Measurements from ENCODE around the gene VWA1.
A peak's percentile ranks its signal among the peaks of the same experiment; 100 is the strongest.
"Not testable (repeated sequence)": the region's sequence is repeated elsewhere in the genome, so short reads cannot be mapped to it uniquely, and the experiment has no call there.

Gene VWA1

DNA sequence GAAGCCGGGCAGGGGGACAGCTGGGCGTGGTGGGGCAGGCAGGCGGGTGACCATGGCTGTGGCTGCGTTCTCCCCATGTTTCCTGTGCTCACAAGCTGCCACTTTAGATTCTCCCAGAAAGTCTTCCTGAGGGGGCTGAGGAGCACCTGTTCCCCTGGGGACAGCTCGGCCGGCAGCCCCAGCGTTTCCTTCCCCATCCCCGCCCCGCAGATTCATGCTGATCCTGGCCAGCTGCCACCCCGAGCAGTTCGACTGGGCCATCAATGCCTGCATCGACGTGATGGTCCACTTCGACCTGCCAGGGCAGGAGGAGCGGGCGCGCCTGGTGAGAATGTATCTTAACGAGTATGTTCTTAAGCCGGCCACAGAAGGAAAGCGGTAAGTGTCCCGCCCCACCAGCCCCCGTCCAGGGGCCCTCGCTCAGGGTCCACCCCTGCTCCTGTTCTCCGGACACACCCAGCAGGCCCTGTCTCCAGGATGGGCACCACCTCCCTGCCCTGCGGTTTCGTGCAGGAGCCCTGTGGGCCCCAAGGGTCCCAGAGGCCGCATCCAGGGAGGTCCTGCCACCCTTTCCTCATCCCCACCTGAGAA, 25.1 kb downstream of the VWA1 start:
- DNase-seq, result no peak

DNA sequence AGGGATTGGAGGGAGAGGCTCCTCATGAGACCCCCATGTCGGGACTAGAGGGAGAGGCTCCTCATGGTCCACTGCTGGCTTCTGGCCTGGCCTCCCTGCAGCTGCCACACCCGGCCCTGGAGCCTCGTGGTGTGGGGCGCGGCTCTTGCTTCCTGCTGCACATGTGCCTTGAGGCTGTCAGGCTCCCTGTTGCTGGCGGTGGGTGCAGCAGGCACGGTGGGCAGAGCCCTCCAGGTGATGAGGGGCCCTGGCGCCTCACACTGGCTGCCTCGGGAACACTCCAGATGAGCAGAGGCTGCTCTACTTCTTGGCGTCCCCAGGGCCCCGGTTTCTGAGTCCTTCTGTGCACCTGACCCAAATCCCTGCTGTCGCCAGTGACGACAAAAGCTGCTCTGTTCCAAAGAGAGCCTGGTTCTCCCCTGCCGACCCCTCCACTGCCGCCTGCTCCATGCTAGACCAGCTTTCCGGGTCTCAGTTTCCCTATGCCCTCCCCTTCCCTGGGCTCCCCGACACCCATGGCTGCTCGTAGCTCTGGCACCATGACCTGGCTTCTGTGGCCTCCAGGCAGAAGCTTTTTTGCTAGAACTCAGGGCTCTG, 26.3 kb downstream of the VWA1 start:
- DNase-seq, result no peak

DNA sequence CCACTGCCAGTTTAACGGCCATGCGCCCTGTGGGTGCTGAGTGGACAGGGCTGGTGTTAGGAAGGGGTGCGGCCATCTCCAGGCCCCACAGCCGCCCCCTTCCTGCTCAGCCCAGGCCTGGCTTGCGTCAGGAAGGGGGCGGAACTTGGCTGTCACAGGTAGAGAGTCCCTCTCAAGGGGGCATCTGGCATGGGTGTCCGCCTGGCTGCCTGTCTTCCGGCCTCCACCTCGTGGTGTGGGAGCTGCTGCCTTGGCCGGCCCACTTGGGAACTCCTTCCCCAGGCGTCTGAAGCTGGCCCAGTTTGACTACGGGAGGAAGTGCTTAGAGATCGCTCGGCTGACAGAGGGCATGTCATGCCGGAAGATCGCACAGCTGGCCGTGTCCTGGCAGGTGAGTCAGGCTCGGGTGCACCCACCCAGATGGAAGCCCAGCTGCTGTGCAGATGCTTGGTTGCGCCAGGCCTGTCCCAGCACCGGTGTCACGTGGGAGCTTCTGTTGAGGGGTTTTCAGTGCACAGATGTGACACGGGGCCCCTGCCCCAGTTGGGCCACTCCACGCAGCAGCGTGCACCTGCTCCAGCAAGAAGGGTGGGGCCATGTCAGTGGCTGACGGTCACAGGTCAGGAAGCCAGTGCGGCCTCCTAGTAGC, 27.0 kb downstream of the VWA1 start:
- no peak for DNase-seq

DNA sequence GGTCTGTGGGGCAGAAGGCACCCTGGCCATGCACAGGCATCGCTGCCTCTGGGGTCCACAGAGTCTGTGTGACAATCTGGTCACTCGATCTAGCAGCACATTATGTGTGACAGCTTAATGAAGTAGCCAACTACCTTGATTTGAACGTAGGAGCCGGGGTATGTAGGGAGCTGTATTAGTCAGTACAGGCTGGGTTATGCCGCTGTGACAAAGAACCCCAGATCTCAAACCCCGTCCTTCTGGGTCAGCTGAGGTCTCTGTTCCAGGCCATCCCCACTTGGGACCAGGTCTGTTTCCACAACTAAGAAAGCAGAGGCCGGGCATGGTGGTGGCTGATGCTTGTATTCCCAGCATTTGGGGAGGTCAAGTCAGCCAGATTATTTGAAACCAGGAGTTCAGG, 27.8 kb downstream of the VWA1 start:
- no peak for DNase-seq

DNA sequence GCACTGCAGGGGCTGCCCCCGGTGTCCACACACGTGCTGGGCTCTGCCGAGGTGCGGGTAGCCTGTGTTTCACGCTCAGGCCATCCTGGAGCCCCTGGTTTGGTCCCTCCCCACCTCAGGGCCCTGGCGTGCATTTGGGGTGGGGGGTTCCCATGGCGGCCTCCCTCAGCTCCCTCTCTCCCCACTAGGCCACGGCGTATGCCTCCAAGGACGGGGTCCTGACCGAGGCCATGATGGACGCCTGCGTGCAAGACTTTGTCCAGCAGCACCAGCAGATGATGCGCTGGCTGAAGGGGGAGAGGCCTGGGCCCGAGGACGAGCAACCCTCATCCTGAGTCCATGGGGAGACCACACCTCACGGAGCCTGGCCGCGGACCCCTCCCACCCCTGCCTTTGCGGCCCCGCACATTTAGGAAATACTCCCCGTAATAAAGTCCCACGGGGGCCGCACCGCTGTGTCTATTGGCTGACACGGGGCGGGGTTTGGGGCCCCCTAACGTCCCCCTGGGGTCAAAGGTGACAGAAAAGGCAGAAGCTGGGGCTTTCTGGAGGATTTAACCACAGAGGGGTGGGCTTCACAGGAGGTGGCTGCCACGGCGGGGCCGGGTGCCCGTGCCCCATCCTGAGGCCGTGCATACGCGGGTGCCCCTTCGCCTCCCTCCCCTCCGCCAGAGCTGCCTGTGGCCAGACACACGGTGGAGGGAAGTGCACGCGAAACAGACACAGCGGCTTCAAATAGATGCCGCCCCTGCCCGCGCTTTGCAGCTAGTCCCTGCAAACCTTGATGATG, 32.9 kb downstream of the VWA1 start:
- DNase-seq, result not testable (repeated sequence)

DNA sequence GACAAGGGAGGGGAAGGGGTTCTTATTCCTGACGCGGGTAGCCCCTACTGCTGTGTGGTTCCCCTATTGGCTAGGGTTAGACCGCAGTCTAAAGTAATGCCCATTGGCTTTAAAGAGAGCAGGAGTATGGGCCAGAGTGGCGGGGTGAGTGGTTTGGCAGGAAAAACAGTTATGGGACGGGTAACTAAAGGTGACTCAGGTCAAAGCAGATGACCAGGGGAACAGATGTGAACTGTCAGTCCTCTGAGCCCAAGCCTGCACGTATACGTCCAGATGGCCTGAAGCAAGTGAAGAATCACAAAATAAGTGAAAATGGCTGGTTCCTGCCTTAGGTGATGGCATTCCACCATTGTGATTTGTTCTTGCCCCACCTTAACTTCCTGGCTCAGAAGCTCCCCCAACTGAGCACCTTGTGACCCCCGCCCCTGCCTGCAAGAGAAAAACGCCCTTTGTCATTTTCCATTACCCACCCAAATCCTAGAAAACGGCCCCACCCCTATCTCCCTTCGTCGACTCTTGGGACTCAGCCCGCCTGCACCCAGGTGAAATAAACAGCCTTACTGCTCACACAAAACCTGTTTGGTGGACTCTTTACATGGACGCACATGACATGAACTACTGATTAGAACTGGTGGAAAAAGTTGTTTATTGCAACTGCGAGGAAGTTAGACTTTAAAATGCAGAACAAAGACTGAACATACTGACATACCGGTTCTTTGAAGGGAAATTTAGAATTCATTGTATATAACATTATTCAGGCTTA, 35.3 kb downstream of the VWA1 start:
- DNase-seq, result peak; percentile 2

DNA sequence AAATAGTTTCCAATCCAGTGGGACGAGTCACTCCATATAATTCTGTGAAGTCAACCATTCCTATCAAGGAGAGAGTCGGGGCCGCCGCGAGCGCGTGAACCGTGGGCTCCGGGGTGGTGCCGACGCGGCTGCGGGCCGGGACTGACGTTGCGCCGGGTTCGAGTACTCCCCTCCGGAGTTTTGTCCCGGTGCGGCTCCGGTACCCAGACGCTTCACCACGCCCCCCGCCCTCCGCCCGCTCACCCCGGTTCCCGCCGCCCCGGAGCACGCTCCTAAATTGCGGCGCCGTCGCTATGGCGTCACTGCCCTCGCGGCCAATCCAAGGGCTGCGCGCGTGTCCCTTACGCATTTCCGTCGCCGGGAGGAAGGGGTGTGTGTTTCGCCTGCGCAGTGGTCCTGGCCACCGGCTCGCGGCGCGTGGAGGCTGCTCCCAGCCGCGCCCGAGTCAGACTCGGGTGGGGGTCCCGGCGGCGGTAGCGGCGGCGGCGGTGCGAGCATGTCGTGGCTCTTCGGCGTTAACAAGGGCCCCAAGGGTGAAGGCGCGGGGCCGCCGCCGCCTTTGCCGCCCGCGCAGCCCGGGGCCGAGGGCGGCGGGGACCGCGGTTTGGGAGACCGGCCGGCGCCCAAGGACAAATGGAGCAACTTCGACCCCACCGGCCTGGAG, 36.0 kb downstream of the VWA1 start, which contains the start of gene ATAD3B:
Gene ATAD3B, plus strand, starts transcription at position 377 of the 664 bp plus-strand sequence. Its CDS starts 120 bp downstream, at position 497.
- DNase-seq, result peak; percentile 96

DNA sequence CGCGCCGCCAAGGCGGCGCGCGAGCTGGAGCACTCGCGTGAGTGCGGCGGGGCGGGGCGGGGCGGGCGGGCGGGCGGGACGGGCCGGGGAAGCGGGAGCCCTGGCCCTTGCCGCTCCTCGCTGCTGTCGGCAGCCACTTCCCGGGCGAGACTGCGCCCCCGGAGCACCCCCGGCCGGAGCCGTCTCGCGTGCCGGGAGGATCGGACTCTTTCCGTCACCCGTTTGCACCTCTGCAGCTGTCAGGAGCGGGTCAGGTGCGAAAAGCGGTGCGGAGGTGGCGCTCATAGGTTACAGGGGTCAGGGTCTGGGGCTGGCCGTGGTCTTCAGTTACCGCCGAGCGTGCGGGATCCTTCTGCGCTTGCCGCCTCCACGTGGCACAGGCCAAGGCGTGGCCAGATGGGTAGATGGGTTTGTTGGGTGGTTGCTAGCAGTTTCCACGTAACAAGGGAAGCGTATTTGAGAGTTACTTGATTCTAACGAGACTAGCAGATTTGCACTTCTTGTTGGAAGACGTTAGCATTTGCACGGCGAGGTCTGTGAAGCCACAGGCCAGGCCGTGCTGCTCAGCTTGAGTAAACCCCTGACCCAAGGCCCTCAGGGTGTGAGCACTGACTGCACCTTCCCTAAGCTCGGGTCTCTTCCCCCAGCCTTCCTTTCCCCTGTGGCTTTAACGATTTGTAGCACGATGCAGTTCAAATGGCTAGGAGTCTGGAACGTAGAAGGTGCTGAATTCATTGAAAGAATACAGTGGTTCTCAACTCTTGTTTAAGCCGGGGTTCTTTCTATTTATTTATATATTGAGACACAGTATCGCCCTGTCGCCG, 36.8 kb downstream of the VWA1 start:
- DNase-seq, result peak; percentile 3

DNA sequence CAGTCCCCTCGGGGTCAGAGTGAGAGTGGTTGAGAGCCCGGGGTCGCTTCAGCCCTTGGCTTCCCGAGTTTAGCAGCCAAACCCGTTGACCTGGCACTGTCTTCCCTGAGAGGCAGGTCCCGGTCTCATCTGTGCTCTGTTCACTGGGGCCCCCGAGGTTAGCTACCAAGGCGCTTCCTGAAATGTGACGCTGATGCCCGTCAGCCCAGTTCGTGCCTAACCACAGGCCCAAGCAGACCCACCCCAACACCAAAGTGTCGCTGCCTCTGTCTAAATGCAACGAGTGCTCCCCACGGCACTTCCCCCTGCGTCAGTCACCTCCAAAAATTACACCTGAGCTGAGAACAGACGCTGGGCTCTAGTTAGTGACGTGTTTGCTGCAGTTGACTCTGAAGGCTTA, 40.5 kb downstream of the VWA1 start:
- DNase-seq, result not testable (repeated sequence)

DNA sequence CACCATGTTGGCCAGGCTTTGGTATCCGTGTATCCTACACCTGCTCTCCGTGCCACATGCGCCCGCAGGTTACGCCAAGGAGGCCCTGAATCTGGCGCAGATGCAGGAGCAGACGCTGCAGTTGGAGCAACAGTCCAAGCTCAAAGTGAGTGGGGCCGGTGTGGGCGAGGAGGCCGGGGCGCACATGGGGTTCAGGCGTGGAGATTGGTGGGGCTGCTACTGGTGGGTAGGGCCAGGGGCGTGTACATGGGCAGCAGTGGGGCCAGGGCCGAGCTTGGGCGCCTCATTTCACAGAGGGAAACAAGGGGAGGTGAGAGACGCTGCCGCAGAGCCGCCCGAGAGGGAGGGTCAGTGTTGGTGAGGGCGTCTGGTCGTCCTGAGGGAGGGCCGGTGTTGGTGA, 41.7 kb downstream of the VWA1 start:
- no peak for DNase-seq

DNA sequence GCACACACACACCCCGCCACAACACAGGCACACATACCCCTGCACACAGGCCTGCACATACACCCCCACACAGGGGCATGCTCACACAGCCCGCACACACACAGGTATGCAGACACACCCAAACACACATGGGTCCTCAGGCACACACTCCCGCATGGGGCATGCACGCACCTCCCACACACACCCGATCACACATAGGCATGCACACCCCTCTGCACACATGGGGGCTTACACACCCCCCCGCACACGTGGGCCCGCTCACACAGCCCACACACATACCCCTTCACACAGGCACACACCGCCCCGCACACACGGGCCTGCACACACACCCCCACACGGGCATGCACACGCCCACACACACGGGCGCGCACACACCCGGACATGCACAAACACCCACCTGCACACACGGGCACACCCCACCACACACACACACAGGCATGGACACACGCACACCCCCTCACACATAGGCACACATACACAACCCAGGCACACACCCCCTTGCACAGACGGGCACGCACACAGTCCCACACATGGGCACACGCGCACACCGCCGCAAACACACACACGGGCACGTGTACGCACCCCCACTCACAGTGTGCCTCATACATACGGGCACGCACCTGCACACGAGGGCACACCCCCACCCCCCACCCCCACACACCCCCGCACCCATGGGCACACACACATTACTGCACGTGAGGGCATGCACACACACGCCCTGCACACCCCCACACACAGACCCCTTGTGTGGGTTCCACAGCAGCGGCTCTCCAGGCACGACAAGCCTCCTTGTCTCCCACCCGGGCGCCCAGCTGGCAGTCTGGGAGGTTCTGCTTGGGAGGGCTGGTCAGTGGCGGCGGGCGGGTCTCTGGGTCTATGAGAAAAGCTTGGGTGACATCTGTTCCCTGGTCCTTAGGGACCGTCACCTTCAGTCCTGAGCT, 44.3 kb downstream of the VWA1 start:
- DNase-seq, result no peak

DNA sequence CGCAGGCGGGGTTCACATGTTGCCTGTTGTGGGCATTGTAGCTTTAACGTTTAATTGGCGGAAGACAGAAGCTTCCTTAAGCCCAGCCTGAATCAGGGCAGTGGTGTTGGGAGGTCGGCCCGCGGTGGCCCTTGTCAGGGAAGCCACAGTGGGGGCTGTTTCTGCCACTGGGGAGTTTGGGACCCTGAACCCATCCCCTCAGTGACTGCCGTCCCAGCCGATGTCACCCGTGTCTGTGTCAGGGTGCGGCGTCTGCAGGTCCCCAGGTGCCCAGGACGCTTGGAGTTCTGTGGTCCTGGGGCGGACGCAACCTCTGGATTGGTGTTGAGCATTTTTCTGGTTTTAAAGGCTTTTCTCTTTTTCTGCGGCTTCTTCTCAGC, 45.0 kb downstream of the VWA1 start:
- DNase-seq, result not testable (repeated sequence)

DNA sequence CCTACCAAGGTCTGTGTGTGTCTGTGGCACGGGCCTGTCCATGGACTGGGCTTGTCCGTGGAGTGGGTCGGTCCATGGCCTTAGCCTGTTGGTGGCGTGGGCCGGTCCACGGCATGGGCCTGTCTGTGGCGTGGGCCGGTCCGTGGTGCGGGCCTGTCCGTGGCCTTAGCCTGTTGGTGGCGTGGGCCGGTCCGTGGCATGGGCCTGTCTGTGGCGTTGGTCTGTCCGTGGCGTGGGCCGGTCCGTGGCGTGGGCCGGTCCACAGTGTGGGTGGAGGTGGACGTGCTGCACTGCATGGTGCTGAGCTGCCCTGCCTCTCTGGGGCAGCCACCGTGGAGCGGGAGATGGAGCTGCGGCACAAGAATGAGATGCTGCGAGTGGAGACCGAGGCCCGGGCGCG, 46.3 kb downstream of the VWA1 start:
- DNase-seq, result not testable (repeated sequence)

DNA sequence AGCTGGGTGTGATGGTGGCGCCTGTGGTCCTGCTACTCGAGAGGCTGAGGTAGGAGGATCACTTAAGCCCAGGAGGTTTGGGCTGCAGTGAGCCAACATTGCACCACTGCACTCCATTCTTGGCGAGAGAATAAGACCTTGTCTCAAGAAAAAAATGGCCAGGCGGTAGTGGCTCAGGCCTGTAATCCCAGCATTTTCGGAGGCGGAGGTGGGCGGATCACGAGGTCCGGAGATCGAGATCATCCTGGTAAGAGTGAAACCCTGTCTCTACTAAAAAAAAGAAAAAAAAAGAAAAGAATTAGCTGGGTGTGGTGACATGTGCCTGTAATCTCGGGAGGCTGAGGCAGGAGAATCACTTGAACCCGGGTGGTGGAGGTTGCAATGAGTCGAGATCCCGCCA, 47.4 kb downstream of the VWA1 start:
- DNase-seq, result no peak

DNA sequence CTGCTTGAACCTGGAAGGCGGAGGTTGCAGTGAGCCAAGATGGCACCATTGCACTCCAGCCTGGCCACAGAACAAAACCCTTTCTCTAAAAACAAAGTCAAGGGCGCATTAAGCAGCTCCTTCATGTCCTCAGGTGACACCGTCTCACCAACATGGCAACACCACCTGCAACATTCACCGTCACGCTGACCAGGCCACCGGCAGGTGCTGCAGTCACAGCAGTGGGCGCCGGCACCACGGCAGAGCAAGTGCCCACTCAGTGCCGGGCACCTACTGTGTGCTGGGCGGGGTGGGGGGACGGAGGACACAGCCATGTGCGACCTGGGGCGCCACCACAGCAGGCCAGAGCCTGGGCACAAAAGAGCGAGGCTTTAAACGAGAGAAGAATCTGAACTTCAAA, 48.2 kb downstream of the VWA1 start:
- DNase-seq, result no peak

DNA sequence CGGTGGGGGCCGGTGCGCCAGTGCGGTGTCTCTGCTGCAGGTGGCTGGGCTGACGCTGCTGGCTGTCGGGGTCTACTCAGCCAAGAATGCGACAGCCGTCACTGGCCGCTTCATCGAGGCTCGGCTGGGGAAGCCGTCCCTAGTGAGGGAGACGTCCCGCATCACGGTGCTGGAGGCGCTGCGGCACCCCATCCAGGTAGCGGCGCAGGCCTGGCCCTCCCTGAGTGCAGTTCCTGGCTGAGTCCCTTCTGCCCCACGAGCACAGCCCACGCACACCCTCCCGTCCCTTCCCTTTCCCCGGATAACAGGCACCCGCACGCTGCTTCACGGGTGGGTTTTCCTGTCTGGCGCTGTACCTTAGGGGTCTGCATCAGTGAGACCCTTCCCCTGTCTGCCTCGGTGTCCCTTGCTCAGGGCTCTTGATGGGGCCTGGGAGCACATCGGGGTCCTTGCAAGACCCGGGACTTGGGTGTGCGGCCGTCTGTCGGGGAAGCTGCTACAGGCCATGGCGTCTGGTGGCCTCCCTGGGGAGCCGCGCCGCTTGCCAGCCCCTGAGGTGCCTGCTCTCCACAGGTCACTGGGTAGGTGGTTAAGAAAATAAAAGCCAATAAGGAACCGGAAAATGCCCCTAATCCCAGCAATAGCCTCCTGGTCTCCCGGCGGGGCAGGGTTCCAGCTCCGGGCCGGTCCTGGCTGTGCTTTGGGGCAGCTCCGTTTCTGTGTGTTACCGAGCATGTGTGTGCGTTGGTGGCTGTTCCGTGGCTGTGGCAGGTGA, 49.7 kb downstream of the VWA1 start:
- DNase-seq, result not testable (repeated sequence)

DNA sequence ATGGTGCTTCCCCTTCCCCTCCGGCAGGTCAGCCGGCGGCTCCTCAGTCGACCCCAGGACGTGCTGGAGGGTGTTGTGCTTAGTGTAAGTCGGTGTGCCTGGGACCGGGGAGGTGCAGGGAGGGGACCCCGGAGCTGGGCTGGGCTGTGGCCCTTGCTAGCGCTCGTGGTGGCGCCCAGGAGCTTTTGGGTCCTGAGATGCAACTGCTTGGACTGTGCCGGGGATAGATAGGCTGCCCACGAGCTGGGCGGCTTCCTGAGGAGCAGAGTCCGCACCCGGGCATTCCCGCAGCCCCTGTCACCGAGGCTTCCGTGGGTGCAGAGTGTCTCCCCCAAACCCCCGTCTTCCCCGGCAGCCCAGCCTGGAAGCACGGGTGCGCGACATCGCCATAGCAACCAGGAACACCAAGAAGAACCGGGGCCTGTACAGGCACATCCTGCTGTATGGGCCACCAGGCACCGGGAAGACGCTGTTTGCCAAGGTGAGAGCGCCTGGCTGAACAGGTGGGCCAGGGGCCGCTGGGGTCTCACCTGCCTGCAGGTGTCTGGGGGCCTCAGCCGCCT, 50.3 kb downstream of the VWA1 start:
- not testable (repeated sequence) for DNase-seq

DNA sequence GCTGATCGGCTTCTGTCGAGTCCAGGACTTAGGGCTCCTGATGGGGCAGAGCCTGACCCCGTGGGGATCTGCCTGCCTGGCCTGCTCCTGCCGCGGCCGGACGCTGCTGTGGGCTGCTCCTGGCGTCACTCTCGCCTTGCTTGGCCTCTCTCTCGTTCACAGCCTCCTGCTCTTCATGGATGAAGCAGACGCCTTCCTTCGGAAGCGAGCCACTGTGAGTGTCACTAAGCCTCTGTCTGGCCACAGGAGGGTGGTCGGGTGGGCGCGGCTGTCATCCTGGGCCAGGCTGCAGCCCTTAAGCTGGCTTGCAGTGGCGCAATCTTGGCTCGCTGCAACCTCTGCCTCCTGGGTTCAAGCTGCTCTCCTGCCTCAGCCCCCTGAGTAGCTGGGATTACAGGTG, 52.2 kb downstream of the VWA1 start:
- no peak for DNase-seq

DNA sequence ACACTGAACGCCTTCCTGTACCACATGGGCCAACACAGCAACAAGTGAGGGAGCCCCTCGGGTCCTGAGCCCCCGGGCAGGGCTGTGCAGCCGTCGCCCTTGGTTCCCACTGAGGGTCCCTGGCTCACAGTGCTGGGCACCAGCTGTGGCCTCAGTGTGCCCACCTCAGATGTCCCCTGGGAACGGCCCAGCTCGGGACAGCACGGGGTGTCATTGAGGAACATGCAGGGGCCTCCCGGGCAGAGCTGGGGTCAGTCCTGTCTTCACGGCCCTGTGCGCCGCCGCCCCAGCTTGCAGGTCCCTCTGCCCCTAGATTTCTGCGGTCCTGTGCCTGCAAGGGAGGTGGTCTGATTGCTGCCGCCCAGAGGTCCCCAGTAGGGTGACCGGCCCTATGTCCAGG, 53.7 kb downstream of the VWA1 start:
- DNase-seq, result no peak
